Suprapubic skin (tissue), 4 donors: ENCODE measurements around the gene SCUBE1. TPM values are rescaled to one million over a fixed set of nuclear protein-coding genes. Genes with fewer than 3 reads are reported as not detected.

ENCODE experiments used
- DNase-seq, 2 donors: peaks; one replicate each; pipeline ENCODE4 v3.0.0-alpha.2; 2019; ENCODE audit warnings: low spot score in 2 of 2
- H3K27ac ChIP-seq: fragments of 200-600 bp; sonication (generic); one replicate; pipeline ENCODE4 v1.5.1; 2019
- H3K27me3 ChIP-seq: fragments of 200-600 bp; sonication (generic); one replicate; pipeline ENCODE4 v1.5.1; 2019
- H3K36me3 ChIP-seq: fragments of 200-600 bp; sonication (generic); one replicate; pipeline ENCODE4 v1.5.1; 2019
- H3K4me1 ChIP-seq: fragments of 200-600 bp; sonication (generic); one replicate; pipeline ENCODE4 v1.5.1; 2019
- H3K4me3 ChIP-seq: fragments of 200-600 bp; sonication (generic); one replicate; pipeline ENCODE4 v1.5.1; 2019; ENCODE audit warnings: mild to moderate bottlenecking
- H3K9me3 ChIP-seq: fragments of 200-600 bp; sonication (generic); one replicate; pipeline ENCODE4 v1.5.1; 2019
- EP300 ChIP-seq: sonication (generic); formaldehyde crosslinking; IDR thresholded peaks from one replicate; pipeline ENCODE4 v1.6.1; 2017; ENCODE audit warnings: antibody characterized with exemption
- POLR2A ChIP-seq, 2 donors: fragments of 450-650 bp; IDR thresholded peaks; one replicate each; pipeline ENCODE4 v1.6.1; 2017; ENCODE audit warnings: antibody characterized with exemption in 2 of 2, mild to moderate bottlenecking in 2 of 2, moderate library complexity in 2 of 2
- POLR2AphosphoS5 ChIP-seq, 3 donors: sonication (generic); formaldehyde crosslinking; IDR thresholded peaks; one replicate each; pipeline ENCODE4 v1.6.1; 2017; ENCODE audit warnings: antibody characterized with exemption in 3 of 3
- WGBS: methylation state at CpG from one replicate; pipeline ENCODE4 v1.1.5; 2018; 5-methylcytosine and 5-hydroxymethylcytosine counted together
- total RNA-seq, 4 donors: library from RNA; depleted of rRNA; stranded (reverse); fragments of >200 nt; gene quantifications; one replicate each; pipeline ENCODE4 v1.1.0, GENCODE V29; 2016
- TF ChIP-seq, protein P1 (sequence below), 2 donors: fragments of 200-600 bp in 1 of 2; fragments of 450-650 bp in 1 of 2; sonication (generic) in 1 of 2; IDR thresholded peaks; one replicate each; pipeline ENCODE4 v1.5.1; 2016 to 2019; ENCODE audit warnings: antibody characterized with exemption in 2 of 2, mild to moderate bottlenecking in 1 of 2, moderate library complexity in 1 of 2

Gene SCUBE1
- total RNA-seq, 4 donors from 2014 or later, result 0.47 to 1.1 (median 0.78) TPM

DNA sequence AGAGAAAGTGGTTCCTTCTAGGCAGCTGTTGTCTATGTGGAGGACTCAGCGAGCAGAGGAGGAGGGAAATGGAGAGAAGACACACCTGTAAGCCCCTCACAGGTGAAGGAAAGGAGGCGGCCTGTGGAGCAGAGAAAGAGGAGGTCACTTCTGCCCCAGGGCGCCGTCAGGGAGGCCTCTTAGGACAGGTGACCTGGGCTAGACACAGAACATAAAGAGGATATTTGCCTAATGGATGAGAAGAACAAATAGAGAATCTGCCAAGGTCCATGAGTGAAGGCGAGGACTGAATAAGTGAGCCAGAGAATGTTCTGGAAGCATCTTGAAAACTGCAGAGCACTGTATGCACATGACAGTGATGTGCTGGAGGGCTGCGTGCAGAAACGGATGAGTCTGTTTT, 2.2 kb upstream of the SCUBE1 start:
- no peak for DNase-seq
- Histone ChIP-seq H3K27me3 (peaks cover 89% of the 10 kb centered on the region), H3K9me3 (no peaks in the 10 kb centered on the region), H3K36me3 (no peaks in the 10 kb centered on the region), H3K4me3 (no peak overlapping the region), H3K27ac (no peak overlapping the region), H3K4me1 (peaks cover 25% of the 10 kb centered on the region)
- no peak for TF ChIP-seq EP300
- TF ChIP-seq, protein P1, sequence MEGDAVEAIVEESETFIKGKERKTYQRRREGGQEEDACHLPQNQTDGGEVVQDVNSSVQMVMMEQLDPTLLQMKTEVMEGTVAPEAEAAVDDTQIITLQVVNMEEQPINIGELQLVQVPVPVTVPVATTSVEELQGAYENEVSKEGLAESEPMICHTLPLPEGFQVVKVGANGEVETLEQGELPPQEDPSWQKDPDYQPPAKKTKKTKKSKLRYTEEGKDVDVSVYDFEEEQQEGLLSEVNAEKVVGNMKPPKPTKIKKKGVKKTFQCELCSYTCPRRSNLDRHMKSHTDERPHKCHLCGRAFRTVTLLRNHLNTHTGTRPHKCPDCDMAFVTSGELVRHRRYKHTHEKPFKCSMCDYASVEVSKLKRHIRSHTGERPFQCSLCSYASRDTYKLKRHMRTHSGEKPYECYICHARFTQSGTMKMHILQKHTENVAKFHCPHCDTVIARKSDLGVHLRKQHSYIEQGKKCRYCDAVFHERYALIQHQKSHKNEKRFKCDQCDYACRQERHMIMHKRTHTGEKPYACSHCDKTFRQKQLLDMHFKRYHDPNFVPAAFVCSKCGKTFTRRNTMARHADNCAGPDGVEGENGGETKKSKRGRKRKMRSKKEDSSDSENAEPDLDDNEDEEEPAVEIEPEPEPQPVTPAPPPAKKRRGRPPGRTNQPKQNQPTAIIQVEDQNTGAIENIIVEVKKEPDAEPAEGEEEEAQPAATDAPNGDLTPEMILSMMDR (IDR thresholded peaks at IDR 0.05), result no peak
- no peak for TF ChIP-seq POLR2A (IDR thresholded peaks at IDR 0.05)
- no peak for TF ChIP-seq POLR2AphosphoS5 (IDR thresholded peaks at IDR 0.05)
- 88% methylated on average over 7 of the region's 7 CpGs for WGBS

DNA sequence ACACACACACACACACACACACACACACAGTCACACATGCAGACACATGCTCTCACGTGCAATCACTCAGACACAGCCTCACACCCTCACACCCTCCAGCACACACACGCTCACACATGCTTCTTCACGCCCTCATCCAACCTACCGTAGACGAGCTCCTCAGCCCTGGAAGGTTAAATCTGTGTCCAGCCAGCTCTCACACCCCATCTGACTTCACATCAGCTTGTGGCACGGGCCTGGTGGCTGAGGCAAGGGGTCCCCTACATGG, 1.3 kb upstream of the SCUBE1 start:
- no peak overlapping the region for H3K4me3 ChIP-seq
- no peaks in the 10 kb centered on the region for H3K9me3 ChIP-seq
- TF ChIP-seq EP300 (no peak), POLR2A (IDR thresholded peaks at IDR 0.05) (no peak), POLR2AphosphoS5 (IDR thresholded peaks at IDR 0.05) (no peak)
- TF ChIP-seq, protein P1 (IDR thresholded peaks at IDR 0.05), result no peak
- H3K36me3 ChIP-seq, result no peaks in the 10 kb centered on the region
- peaks cover 89% of the 10 kb centered on the region for H3K27me3 ChIP-seq
- DNase-seq, result no peak
- no peak overlapping the region for H3K27ac ChIP-seq
- peaks cover 25% of the 10 kb centered on the region for H3K4me1 ChIP-seq
- WGBS, result 45% methylated on average over 6 of the region's 6 CpGs

DNA sequence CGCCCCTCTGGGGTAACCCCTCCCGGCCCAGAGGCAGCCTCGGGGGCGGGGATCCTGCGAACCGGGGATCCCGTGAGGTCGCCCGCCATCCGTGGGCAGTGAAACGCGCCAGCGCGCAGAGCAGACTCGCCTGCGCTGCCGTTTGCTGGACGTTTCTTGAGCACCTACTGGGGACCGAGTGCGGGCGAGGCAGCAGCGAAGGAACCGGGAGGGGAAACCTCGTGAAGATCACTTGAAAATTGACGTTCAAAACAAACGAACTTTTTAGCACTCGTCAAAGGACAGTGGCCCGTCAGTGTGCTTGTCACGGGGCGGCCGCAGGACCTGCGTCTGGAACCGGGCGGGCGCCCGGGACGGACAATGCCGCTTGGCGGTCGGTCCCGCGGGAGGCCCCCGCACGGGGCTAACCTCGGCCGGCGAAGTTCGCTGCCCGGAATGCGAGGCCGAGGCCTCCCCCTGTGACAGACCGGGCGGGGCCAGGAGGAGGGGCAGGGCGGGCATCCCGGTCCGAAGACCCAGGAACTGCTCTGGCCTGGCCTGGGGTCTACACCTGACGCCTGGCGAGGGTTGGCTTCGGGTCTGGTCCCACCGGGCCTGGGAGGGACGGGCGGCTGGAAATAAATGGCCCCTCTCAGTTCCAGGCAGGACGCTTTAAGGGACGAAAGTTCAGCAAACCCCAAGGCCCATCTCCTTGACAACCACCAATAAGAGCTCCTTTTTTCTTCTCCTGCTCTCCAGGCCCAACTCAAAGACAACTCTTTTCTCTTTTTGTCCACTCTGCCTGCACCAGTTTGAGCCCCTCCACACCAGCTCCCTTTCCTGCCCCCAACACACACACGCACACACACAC, 723 bp upstream of the SCUBE1 start:
- TF ChIP-seq EP300, result no peak
- no peak for TF ChIP-seq POLR2AphosphoS5 (IDR thresholded peaks at IDR 0.05)
- no peak for TF ChIP-seq POLR2A (IDR thresholded peaks at IDR 0.05)
- TF ChIP-seq, protein P1 (IDR thresholded peaks at IDR 0.05), result no peak
- Histone ChIP-seq H3K9me3 (no peaks in the 10 kb centered on the region), H3K27me3 (peaks cover 89% of the 10 kb centered on the region), H3K4me1 (peaks cover 25% of the 10 kb centered on the region), H3K36me3 (no peaks in the 10 kb centered on the region), H3K27ac (no peak overlapping the region), H3K4me3 (peak overlapping the region; percentile 37)
- DNase-seq, result no peak
- WGBS, result 14% methylated on average over 37 of the region's 65 CpGs

DNA sequence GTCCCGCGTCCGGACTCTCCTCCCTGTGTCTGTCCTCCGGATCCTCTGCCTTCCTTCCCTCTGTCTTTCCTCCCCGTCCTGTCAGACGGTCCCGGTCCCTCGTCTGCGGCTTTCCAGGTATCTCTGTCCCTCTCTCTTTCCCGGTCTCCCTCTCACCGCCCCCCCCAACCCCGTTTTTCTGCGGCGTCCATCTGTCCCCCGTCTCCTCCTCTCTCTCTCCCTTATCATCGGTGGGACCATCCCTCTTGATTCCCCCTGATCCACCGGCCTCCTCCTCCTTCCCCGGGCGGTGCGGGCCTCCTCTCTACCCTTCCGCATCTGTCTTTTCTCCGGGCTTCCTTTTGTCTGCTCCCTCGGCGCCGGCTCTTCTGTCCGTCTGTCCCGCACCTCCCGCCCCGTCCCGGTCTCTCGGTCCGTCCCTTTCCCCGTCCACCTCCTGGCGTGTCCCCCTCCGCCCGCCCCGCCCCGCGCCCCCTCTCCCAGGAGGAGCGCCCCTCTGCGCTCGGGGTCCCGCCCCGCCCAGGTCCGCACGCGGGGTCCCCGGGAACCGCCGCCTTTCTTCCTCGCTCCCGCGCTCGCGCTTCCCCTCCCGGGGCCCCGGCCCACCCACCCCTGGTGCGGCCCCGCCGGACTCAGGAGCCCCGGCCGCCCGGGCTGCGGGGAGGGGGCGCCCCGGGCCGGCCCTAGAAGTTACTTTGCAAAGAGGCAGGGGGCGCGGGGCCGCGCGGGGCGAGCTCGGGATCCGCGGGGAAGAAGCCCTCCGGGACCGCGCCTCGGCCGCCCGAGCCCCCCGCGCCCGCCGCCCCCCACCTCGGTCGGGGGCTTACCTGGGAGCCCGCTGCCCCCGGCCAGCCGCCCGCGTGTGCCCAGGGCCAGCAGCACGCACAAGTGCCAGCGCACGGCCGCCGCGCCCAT, 568 bp downstream of the SCUBE1 start:
- no peak for TF ChIP-seq POLR2A (IDR thresholded peaks at IDR 0.05)
- TF ChIP-seq, protein P1 (IDR thresholded peaks at IDR 0.05), result no peak
- TF ChIP-seq EP300, result no peak
- no peak for TF ChIP-seq POLR2AphosphoS5 (IDR thresholded peaks at IDR 0.05)
- Histone ChIP-seq H3K9me3 (no peaks in the 10 kb centered on the region), H3K27me3 (peaks cover 81% of the 10 kb centered on the region), H3K4me3 (peak overlapping the region; percentile 37), H3K27ac (no peak overlapping the region), H3K4me1 (peaks cover 25% of the 10 kb centered on the region), H3K36me3 (no peaks in the 10 kb centered on the region)
- 5% methylated on average over 43 of the region's 99 CpGs for WGBS
- no peak for DNase-seq

DNA sequence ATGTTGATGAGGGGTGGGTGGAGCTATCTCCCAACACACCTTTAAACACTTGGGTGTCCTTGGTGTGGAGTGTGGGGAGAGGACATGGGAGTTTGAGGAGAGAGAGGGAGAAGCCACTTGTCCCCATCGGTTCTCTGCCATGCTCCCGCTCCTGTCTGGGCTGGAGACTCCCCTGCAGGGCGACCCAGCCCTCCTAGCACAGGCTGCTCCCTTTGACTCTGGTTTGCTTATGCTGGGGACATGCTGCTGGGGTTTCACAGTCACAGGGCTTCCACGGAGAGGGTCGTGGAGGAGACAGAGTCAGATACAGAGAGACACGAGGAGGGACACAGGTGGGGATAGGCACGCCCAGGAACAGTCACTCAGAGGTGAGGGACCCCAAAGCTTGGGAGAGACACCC, 1.6 kb downstream of the SCUBE1 start:
- no peak for DNase-seq
- 54% methylated on average over 7 of the region's 7 CpGs for WGBS
- TF ChIP-seq EP300 (no peak), POLR2AphosphoS5 (IDR thresholded peaks at IDR 0.05) (no peak)
- no peaks in the 10 kb centered on the region for H3K36me3 ChIP-seq
- H3K27me3 ChIP-seq, result peaks cover 80% of the 10 kb centered on the region
- no peaks in the 10 kb centered on the region for H3K9me3 ChIP-seq
- H3K4me3 ChIP-seq, result no peak overlapping the region
- H3K4me1 ChIP-seq, result peaks cover 25% of the 10 kb centered on the region
- H3K27ac ChIP-seq, result no peak overlapping the region
